HG02870 (cell line): Measurements from ENCODE around the gene TMEM214.

Source experiments
- ATAC-seq: cut with Tn5 transposase; IDR thresholded peaks from one replicate; pipeline ENCODE4 v1.9.1; 2021; ENCODE audit warnings: mild to moderate bottlenecking, moderate library complexity; ENCODE audit not compliant: unreplicated experiment

Gene TMEM214

DNA sequence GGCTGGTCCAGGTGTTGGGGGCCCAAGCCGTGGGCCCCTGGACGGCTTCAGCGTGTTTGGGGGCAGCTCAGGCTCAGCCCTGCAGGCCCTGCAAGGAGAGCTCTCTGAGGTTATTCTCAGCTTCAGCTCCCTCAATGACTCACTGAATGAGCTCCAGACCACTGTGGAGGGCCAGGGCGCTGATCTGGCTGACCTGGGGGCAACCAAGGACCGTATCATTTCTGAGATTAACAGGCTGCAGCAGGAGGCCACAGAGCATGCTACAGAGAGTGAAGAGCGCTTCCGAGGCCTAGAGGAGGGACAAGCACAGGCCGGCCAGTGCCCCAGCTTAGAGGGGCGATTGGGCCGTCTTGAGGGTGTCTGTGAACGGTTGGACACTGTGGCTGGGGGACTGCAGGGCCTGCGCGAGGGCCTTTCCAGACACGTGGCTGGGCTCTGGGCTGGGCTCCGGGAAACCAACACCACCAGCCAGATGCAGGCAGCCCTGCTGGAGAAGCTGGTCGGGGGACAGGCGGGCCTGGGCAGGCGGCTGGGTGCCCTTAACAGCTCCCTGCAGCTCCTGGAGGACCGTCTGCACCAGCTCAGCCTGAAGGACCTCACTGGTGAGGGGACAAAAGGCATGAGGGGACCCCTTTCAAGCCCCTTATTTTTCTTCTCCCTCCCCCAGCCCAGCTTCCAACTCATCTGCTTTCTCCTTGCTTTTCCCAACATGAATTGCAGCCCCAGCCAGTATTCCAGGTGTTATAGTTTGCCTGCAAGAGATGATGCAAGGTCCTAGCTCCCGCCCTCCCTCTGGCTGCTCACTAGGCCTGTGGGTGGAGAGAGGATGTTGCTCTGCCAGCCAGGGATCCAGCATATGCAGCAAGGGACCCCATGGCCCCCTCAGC is 50.9 kb downstream of the TMEM214 start:
- ATAC-seq, result no peak

DNA sequence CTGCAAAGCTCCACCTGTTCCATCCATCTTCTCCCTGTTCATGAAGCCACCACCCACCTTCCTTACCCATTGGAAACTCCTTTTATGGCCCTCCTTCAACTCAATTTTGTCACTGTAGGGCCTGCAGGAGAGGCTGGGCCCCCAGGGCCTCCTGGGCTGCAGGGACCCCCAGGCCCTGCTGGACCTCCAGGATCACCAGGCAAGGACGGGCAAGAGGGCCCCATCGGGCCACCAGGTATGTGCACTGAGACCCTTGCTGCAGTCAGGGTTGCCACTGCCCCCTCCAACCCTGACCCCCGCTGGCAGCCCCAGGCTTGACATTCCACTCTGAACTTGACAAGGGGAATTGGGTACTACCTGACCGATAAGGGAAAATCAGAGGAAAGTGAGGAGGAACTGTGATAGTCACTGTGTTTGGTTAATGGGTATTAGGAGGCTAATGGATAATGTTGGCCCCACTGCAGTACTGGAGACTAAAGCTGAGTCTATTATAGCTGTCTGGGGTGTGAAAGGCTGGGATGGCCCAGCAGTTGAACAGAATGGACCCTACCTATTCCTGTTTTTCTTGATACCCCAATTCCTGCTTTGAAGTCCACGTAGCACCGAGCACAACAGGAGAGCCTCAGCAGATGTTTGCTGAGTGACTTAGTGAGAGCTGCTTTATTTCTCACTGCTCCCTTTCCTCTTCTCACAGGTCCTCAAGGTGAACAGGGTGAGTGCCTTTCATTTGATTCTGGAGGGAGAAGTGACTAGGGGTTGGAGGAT is 51.7 kb downstream of the TMEM214 start:
- no peak for ATAC-seq

DNA sequence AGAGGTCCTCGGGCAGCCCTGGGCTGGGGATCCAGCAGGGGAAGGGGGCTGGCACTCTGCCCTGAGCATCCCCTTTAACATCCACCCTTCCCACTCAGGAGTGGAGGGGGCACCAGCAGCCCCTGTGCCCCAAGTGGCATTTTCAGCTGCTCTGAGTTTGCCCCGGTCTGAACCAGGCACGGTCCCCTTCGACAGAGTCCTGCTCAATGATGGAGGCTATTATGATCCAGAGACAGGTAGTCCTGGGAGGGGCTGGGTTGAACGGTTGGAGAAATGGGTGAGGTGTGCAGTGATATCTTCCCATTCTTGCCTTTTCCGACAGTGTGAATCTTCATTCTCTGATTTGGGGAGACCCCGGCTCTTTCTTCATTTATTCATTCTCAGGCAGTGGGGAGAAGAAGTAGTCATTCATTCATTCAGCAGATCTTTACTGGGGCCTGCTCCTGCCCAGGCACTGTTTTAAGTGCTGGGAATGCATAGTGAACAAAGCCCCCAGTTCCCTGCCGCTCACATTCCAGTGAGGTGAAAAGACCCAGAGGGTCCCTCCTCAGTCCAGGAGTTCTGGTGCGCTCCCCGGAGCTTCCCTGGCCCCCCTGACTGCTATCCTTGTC is 52.4 kb downstream of the TMEM214 start:
- ATAC-seq, result no peak

DNA sequence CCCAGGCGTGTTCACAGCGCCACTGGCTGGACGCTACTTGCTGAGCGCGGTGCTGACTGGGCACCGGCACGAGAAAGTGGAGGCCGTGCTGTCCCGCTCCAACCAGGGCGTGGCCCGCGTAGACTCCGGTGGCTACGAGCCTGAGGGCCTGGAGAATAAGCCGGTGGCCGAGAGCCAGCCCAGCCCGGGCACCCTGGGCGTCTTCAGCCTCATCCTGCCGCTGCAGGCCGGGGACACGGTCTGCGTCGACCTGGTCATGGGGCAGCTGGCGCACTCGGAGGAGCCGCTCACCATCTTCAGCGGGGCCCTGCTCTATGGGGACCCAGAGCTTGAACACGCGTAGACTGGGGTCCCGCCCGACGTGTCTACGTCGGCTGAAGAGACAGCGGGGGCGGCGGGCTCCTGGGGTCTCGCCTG is 52.9 kb downstream of the TMEM214 start:
- ATAC-seq, result no peak

DNA sequence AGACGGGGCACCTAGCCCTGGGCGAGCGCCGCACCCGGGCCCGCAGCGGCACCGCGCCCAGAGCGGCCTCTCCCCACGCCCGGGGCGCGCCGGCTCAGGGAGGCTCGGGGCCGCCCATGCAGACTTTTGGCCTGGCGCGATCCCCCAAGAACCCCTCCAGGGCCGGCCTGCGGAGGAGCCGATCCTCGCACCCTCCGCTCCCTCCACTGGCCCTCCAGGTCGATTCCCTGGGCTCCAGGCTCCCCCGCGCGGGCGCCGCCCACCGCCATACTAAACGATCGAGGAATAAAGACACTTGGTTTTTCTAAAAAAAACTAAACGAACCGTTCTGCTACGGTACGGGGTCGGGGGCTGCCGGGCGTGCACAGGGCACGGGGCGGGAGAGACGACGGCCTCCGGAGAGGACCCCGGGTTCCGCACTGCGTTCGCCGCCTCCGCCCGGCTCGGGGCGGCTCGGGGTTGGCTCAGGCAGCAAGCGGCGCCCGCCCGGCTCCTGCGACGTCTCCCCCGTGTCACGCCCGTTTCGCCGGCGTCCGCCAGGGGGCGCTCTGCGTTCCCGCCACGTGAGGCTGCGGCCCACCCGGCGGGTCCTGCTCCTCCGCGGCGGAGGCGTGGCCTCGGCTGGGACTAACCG is 53.4 kb downstream of the TMEM214 start:
- peak; percentile 79 for ATAC-seq

DNA sequence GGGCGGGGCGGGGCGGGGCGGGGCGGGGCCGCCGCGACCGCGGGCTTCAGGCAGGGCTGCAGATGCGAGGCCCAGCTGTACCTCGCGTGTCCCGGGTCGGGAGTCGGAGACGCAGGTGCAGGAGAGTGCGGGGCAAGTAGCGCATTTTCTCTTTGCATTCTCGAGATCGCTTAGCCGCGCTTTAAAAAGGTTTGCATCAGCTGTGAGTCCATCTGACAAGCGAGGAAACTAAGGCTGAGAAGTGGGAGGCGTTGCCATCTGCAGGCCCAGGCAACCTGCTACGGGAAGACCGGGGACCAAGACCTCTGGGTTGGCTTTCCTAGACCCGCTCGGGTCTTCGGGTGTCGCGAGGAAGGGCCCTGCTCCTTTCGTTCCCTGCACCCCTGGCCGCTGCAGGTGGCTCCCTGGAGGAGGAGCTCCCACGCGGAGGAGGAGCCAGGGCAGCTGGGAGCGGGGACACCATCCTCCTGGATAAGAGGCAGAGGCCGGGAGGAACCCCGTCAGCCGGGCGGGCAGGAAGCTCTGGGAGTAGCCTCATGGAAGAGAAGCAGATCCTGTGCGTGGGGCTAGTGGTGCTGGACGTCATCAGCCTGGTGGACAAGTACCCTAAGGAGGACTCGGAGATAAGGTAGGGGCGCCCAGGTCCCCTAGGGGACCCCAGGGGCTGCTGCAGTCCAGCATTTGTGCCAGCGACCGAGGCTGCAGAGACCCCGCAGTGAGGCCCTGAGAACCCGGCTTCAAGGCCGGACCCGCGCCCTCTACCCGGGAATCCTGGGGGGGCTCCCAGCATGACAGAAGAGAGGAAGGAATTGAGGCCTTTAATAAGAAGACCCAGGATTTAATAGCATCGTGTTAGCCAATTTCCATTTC is 54.2 kb downstream of the TMEM214 start, which contains the start of gene KHK:
KHK (plus strand) TSS at position 49 of the 870 bp plus-strand sequence; CDS start at position 537, 488 bp downstream.
- ATAC-seq, result peak; percentile 12

DNA sequence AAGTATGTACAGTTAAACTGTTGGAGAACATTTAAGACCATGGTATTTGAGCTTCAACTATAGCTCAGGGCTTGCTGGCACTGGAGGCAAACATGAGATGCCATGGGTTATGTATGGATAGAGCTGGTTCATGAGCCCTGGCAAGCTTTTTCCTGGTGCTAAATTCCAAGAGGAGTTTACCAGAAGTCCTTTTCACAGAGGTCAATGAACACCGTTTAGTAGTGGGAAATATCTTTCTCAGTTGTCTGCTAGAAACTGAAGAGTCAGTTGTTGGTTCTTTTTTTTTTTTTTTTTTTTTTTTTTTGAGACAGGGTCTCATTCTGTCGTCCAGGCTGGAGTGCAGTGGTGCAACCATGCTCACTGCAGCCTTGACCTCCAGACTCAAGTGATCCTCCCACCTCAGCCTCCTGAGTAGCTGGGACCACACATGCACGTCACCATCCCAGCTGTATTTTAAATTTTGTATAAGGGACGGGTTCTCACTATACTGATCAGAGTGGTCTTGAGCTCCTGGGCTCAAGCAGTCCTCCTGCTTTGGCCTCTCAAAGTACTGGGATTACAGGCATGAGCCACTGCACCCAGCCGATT is 55.2 kb downstream of the TMEM214 start:
- ATAC-seq, result no peak

DNA sequence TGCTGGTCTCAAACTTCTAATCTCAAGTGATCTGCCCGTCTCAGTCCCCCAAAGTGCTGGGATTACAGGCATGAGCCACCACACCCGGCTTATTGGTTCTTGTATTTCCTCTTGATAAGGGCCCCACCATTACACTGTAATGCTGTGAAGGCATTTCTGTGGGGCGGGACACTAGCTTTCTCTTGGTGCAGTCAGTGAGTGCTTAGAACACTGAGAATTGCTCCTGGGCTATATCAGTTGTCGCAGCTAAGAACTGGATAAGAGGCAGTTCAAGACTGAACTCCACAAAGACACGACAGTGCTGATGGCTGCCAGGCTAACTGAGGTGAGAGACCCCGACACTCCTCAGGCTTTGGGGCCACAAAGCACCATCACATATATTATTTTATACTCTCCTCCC is 55.9 kb downstream of the TMEM214 start:
- ATAC-seq, result no peak

DNA sequence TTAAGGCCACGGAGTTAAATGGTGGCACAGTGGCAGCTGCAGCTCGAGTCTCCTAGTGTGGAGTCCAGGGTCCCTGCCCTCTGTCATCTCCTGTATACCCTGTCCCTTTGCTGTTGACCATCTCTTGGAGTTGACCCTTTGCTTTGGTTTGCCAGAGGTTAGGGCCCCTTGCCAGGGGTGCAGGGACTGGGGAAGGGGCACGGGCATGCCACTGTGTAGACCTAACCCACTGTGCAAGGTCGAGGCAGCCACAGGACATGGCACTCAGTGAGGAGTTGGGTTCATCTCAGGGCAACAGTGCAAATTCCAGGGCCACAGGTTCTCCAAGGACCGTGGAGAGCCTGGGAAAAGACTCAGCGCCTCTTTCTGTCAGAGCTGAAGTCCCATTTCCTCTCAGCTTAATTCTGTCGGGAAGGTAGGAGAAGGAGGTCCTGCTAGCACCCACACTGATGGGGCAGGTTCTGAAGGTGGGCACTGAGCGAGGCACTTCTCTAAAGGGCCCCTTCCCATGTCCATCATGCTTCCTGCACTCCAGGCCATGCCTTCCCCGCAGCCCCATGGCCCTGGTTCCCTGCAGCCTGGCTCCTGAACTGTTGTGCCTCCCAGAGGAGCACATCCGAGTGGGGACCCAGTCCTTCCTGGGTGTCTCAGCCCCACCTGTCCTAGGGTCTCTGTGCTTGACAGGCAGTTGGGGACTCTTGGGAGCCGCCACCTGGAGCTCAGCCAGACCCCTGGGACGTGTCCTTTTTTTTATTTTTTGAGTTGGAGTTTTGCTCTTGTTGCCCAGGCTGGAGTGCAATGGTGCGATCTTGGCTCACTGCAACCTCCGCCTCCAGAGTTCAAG is 56.6 kb downstream of the TMEM214 start:
- no peak for ATAC-seq
